HCT116 (cell line): ENCODE results near the gene DPH1. TPM values are rescaled to one million over a fixed set of nuclear protein-coding genes. Genes with fewer than 3 reads are reported as not detected.

Experiments
- ATAC-seq: fragments of 200-7000 bp; cut with Tn5 transposase; 2 replicates; pipeline ENCODE4 v1.9.1; 2020; ENCODE audit warnings: mild to moderate bottlenecking, moderate library complexity
- BruUV-seq: library from RNA; stranded (reverse); fragments of 400-500 nt; replicated peaks from 2 replicates; lab custom pipeline; 2021; lab: Mats Ljungman, UMichigan
- CTCF ChIA-PET: fragments of 300-600 bp; sonication (Branson Sonifier 250); formaldehyde crosslinking; loops from one replicate; lab custom pipeline; 2021; ENCODE audit warnings: antibody characterized with exemption; lab: Charles Lee
- POLR2A ChIA-PET: fragments of 300-600, 350-600 bp; sonication (Branson Sonifier 250); formaldehyde crosslinking; loops from one replicate; lab custom pipeline; 2021; ENCODE audit warnings: antibody characterized with exemption; lab: Charles Lee
- RAD21 ChIA-PET, 2 experiments: fragments of 300-600 bp; sonication (Branson Sonifier 250); formaldehyde crosslinking; loops; one replicate each; lab custom pipeline; 2023; ENCODE audit warnings: low total read pairs in 2 of 2; ENCODE audit not compliant: uncharacterized antibody in 2 of 2, unreplicated experiment in 2 of 2, low non-redundant PET in 1 of 2; lab: Charles Lee
- DNase-seq: peaks from one replicate; pipeline ENCODE4 v3.0.0-alpha.2; 2010; ENCODE audit warnings: low read depth, low spot score
- H2AFZ ChIP-seq: fragments of 200-600 bp; shearing (Covaris generic), sonication (generic); 2 replicates; pipeline ENCODE4 v1.6.1; 2017; ENCODE audit warnings: low read depth, mixed run types, mixed read lengths, antibody characterized with exemption, low read length; ENCODE audit not compliant: poor library complexity, severe bottlenecking
- H3K27ac ChIP-seq: 2 replicates; pipeline ENCODE4 v1.5.1; 2012; ENCODE audit warnings: low read depth, low read length
- H3K27me3 ChIP-seq: fragments of 200-600 bp; sonication (generic); 2 replicates; pipeline ENCODE4 v1.6.1; 2016; ENCODE audit warnings: mixed run types, low read length, mixed read lengths; ENCODE audit not compliant: insufficient read depth
- H3K36me3 ChIP-seq, 2 experiments: fragments of 200-500 bp in 1 of 2; fragments of 200-600 bp in 1 of 2; sonication (Bioruptor generic) in 1 of 2; sonication (generic) in 1 of 2; 2 replicates each; pipeline versions ENCODE4 v1.5.1 to v1.6.1; 2014 to 2016; ENCODE audit warnings: low read length in 2 of 2, inconsistent platforms in 1 of 2, mixed read lengths in 1 of 2, mixed run types in 1 of 2; ENCODE audit not compliant: insufficient read depth in 2 of 2, control insufficient read depth in 1 of 2
- H3K4me1 ChIP-seq, 2 experiments: fragments of 200-600 bp in 1 of 2; sonication (generic) in 1 of 2; 2 replicates each; pipeline versions ENCODE4 v1.5.1 to v1.6.1; 2012 to 2017; ENCODE audit warnings: low read length in 2 of 2, inconsistent platforms in 1 of 2, mild to moderate bottlenecking in 1 of 2, mixed read lengths in 1 of 2, mixed run types in 1 of 2, moderate library complexity in 1 of 2; ENCODE audit not compliant: insufficient read depth in 2 of 2, control insufficient read depth in 1 of 2
- H3K4me2 ChIP-seq: fragments of 200-600 bp; sonication (generic); 2 replicates; pipeline ENCODE4 v1.6.1; 2017; ENCODE audit warnings: mixed run types, low read length, mixed read lengths
- H3K4me3 ChIP-seq, 2 experiments: fragments of 200-600 bp in 1 of 2; sonication (generic) in 1 of 2; replicated peaks in 1 of 2; 2 replicates each; pipeline ENCODE4 v1.5.1; 2011 to 2016; ENCODE audit warnings: low read length in 2 of 2, control low read depth in 1 of 2, low read depth in 1 of 2, mild to moderate bottlenecking in 1 of 2, mixed read lengths in 1 of 2, mixed run types in 1 of 2
- H3K79me2 ChIP-seq: fragments of 200-600 bp; sonication (generic); 2 replicates; pipeline ENCODE4 v1.6.1; 2017; ENCODE audit warnings: mild to moderate bottlenecking, mixed run types, low read length, moderate library complexity, mixed read lengths; ENCODE audit not compliant: insufficient read depth
- H3K9ac ChIP-seq: fragments of 200-600 bp; sonication (generic); 2 replicates; pipeline ENCODE4 v1.6.1; 2016; ENCODE audit warnings: low read length, mixed read lengths
- H3K9me2 ChIP-seq: fragments of 200-600 bp; sonication (generic), shearing (Covaris generic); 2 replicates; pipeline ENCODE4 v1.6.1; 2017; ENCODE audit warnings: mixed run types, mild to moderate bottlenecking, moderate library complexity; ENCODE audit not compliant: insufficient read depth
- H3K9me3 ChIP-seq, 2 experiments: fragments of 200-500 bp in 1 of 2; fragments of 200-600 bp in 1 of 2; sonication (Bioruptor generic) in 1 of 2; sonication (generic) in 1 of 2; 2 replicates each; pipeline ENCODE4 v1.6.1; 2014 to 2017; ENCODE audit warnings: low read length in 2 of 2, mixed read lengths in 2 of 2, inconsistent platforms in 1 of 2, low read depth in 1 of 2, mild to moderate bottlenecking in 1 of 2, mixed run types in 1 of 2, moderate library complexity in 1 of 2; ENCODE audit not compliant: control insufficient read depth in 1 of 2, insufficient read depth in 1 of 2
- H4K20me1 ChIP-seq: fragments of 200-600 bp; sonication (generic), shearing (Covaris generic); 2 replicates; pipeline ENCODE4 v1.6.1; 2017; ENCODE audit warnings: mixed run types, mild to moderate bottlenecking, moderate library complexity; ENCODE audit not compliant: insufficient read depth
- ATF3 ChIP-seq: IDR thresholded peaks from 2 replicates; pipeline ENCODE4 v1.6.1; 2012
- CBX3 ChIP-seq: IDR thresholded peaks from 2 replicates; pipeline ENCODE4 v1.6.1; 2012; ENCODE audit warnings: low read depth
- CEBPB ChIP-seq: IDR thresholded peaks from 2 replicates; pipeline ENCODE4 v1.6.1; 2012; ENCODE audit warnings: low read depth
- CTCF ChIP-seq, 3 experiments: fragments of 200-600 bp in 1 of 3; sonication (generic) in 1 of 3; IDR thresholded peaks in 2 of 3; conservative IDR thresholded peaks in 1 of 3; 2 replicates each; pipeline ENCODE4 v1.5.1; 2012 to 2017; ENCODE audit warnings: low read depth in 2 of 3, low read length in 2 of 3, antibody characterized with exemption in 1 of 3, borderline replicate concordance in 1 of 3, control low read depth in 1 of 3, mild to moderate bottlenecking in 1 of 3, mixed read lengths in 1 of 3, mixed run types in 1 of 3, moderate library complexity in 1 of 3; ENCODE audit not compliant: insufficient read depth in 1 of 3
- ELF1 ChIP-seq: IDR thresholded peaks from 2 replicates; pipeline ENCODE4 v1.6.1; 2012; ENCODE audit warnings: low read depth, borderline replicate concordance
- EZH2 ChIP-seq: fragments of 200-600 bp; sonication (generic); IDR thresholded peaks from 2 replicates; pipeline ENCODE4 v1.6.1; 2017; ENCODE audit warnings: antibody characterized with exemption, mixed run types
- EZH2phosphoT487 ChIP-seq: fragments of 200-600 bp; IDR thresholded peaks from 2 replicates; pipeline ENCODE4 v1.6.1; 2018; ENCODE audit warnings: antibody characterized with exemption, borderline replicate concordance
- FOSL1 ChIP-seq: IDR thresholded peaks from 2 replicates; pipeline ENCODE4 v1.6.1; 2012; ENCODE audit warnings: low read depth
- MAX ChIP-seq: IDR thresholded peaks from 2 replicates; pipeline ENCODE4 v1.6.1; 2012
- POLR2AphosphoS5 ChIP-seq: IDR thresholded peaks from 2 replicates; pipeline ENCODE4 v1.6.1; 2011; ENCODE audit warnings: mild to moderate bottlenecking, low read depth, low read length, moderate library complexity
- RAD21 ChIP-seq: IDR thresholded peaks from 2 replicates; pipeline ENCODE4 v1.6.1; 2012; ENCODE audit warnings: low read depth, mild to moderate bottlenecking
- SP1 ChIP-seq: IDR thresholded peaks from 2 replicates; pipeline ENCODE4 v1.6.1; 2012; ENCODE audit warnings: low read depth
- ZBTB33 ChIP-seq: IDR thresholded peaks from 2 replicates; pipeline ENCODE4 v1.6.1; 2011; ENCODE audit warnings: mild to moderate bottlenecking, low read length, moderate library complexity; ENCODE audit not compliant: insufficient replicate concordance; ENCODE audit errors: extremely low read depth
- ZFX ChIP-seq: fragments of 450-650 bp; IDR thresholded peaks from 2 replicates; pipeline ENCODE4 v1.6.1; 2017
- ZNF274 ChIP-seq: fragments of 200-500 bp; sonication (Bioruptor generic); IDR thresholded peaks from 2 replicates; pipeline ENCODE4 v1.6.1; 2014; ENCODE audit warnings: mild to moderate bottlenecking, low read depth, low read length, inconsistent platforms
- intact Hi-C: fragments of 100-400 bp; cut with micrococcal nuclease; formaldehyde crosslinking; loops from 2 replicates; pipeline ENCODE4 v1.10.0; 2022
- total RNA-seq: library from RNA; stranded (reverse); gene quantifications from one replicate; pipeline ENCODE4 v1.2.1, GENCODE V29; 2021; ENCODE audit not compliant: unreplicated experiment

Gene DPH1
- total RNA-seq, 1 experiment from 2014 or later, result 47.2 TPM

- H3K9me3 ChIP-seq, result no peaks in the 10 kb centered on the region
- no peak overlapping the region for H3K27ac ChIP-seq
- intact Hi-C loops, result no loop called here
- H3K4me2 ChIP-seq, result no peak overlapping the region
- no peaks in the 10 kb centered on the region for H3K27me3 ChIP-seq
- no peaks in the 10 kb centered on the region for H3K79me2 ChIP-seq
- no peaks in the 10 kb centered on the region for H3K9me2 ChIP-seq
- H3K9ac ChIP-seq, result no peak overlapping the region
- DNase-seq, result no peak
- no peak for ATAC-seq
- H3K4me1 ChIP-seq, result peaks cover 8 to 32% of the 10 kb centered on the region in 2 experiments
- no peaks in the 10 kb centered on the region for H3K36me3 ChIP-seq
- no peak for TF ChIP-seq SP1
- TF ChIP-seq ZNF274, result no peak
- no peak for TF ChIP-seq EZH2
- TF ChIP-seq CEBPB, result no peak
- no peak for TF ChIP-seq ATF3
- TF ChIP-seq CTCF (IDR thresholded peaks at IDR 0.05 in 2 of 3, conservative IDR thresholded peaks at IDR 0.05 in 1 of 3; ENCODE audit: borderline replicate concordance in 1 of 3, insufficient read depth in 1 of 3, low read depth in 2 of 3, low read length in 2 of 3), result no peak
- no peak for TF ChIP-seq MAX
- no peak for TF ChIP-seq EZH2phosphoT487
- TF ChIP-seq POLR2AphosphoS5, result no peak
- no peak for TF ChIP-seq ZBTB33
- TF ChIP-seq ELF1, result no peak
- TF ChIP-seq RAD21, result no peak
- no peak for TF ChIP-seq CBX3
- TF ChIP-seq FOSL1, result no peak
- no peak for TF ChIP-seq ZFX
- no TSS peak for BruUV-seq
- H2AFZ ChIP-seq, result no peak overlapping the region
- H4K20me1 ChIP-seq, result no peaks in the 10 kb centered on the region
- no peak overlapping the region for H3K4me3 ChIP-seq
- CTCF ChIA-PET, result interaction anchor here (0.6 to 8.0 kb wide), 4 partner anchors 145 to 363 kb away, joined by 4 to 200 read pairs (median 6); no protein-coding TSS in a partner anchor
- POLR2A ChIA-PET, result no interaction called here
- RAD21 ChIA-PET, result interaction anchor here in 1 of 2 experiments (0.5 kb wide), 1 partner anchor 74 kb away, joined by 3 read pairs; no protein-coding TSS in a partner anchor
Measured at GRCh38 chr17:2053380-2054261, 23.7 kb downstream of the DPH1 start.
